GM12892 (cell line): ENCODE results near the gene TAF10.

ENCODE experiments used
- POLR2A ChIP-seq: IDR thresholded peaks from 2 replicates; pipeline ENCODE4 v1.6.1; 2011; ENCODE audit warnings: low read depth, low read length, control low read depth
- POLR2AphosphoS5 ChIP-seq: IDR thresholded peaks from 2 replicates; pipeline ENCODE4 v1.6.1; 2011; ENCODE audit warnings: low read depth, low read length, control low read depth
- TAF1 ChIP-seq: IDR thresholded peaks from 2 replicates; pipeline ENCODE4 v1.6.1; 2011; ENCODE audit warnings: low read depth, mild to moderate bottlenecking, control low read depth, low read length, borderline replicate concordance

DNA sequence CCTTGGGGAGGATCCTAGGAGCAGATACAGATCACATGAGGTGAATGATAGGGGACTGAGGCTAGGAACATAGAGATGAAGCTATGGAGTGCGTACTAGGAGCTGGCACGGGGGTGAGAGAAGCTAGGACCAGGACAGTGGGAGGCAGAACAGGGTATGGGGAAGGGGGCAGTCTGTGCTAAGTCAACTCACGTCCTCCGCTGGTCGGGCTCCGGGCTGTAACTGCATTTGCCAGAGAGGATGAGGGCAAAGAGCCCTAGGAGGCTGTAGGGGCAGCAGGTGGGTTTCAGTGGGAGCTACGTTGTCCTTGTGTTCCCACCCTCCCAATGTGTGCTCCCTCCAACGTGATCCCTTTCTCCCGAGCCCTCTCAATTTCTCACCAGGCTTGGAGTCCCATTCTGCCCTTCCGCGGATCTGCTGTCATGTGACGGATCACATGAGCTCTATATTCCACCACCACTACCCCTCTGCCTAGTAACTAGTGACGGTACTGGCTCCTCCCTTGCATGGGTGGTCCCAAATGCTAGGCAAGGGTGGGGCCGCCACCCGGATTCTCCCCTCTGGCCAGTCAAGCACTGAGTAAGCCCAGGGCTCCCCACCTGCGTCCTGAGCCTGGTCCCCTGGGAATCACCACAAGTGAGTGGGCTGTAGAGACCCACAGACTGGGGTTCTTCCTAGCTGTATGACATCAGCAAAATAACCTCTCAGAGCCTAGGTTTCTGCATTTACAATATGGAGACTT lies 7.2 kb upstream of the TAF10 start, which contains the start of gene TPP1:
- TF ChIP-seq POLR2A = peak; percentile 63
- TF ChIP-seq POLR2AphosphoS5 = no peak
- TF ChIP-seq TAF1 = no peak; the same call in 1 of the 2 replicates
